ENCODE measurements around the gene TMEM87A. TPM values are rescaled to one million over a fixed set of nuclear protein-coding genes. Genes with fewer than 3 reads are reported as not detected.
"Not testable (repeated sequence)": the region's sequence is repeated elsewhere in the genome, so short reads cannot be mapped to it uniquely, and the experiment has no call there.

Gene TMEM87A
- total RNA-seq, 1 donor from 2014 or later, result 67.4 TPM

DNA sequence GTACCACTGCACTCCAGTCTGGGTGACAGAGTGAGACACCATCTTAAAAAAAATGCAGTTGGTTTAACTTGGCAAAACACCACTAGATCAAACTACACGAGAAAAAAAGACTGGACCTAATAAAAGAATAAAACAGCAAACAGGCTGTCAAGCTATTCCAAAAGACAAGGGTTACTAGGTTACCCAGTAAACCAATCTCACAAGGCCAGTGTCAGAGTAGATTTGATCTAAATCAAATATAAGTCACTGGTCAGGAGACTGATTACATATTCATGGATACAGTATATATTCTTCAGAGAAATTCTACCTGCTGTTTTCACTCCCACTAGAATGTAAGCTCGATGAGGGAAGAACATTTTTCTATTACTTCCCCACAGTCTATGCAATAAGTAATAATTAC, 2.7 kb downstream of the TMEM87A start:
- DNase-seq, result no peak

DNA sequence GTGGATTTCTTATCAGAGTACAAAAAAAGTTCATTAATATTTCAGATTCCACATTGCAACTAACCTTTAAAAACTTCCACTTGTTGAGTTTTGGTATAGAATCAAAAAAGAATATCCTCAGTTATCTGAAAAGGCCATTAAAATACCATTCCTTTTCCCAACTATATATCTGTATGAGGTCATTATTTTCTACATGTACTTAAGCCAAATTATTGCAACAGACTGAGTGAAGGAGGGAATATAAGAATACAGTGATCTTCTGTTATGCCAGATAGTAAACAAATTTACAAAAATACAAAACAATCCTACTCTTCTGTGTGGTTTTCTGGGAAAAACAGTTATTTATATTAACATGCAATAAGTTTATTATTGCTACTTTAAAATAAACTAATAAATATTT, 5.9 kb downstream of the TMEM87A start:
- no peak for DNase-seq

- no peak for DNase-seq
Observed at GRCh38 chr15:42264795-42265194, 8.4 kb downstream of the TMEM87A start.

DNA sequence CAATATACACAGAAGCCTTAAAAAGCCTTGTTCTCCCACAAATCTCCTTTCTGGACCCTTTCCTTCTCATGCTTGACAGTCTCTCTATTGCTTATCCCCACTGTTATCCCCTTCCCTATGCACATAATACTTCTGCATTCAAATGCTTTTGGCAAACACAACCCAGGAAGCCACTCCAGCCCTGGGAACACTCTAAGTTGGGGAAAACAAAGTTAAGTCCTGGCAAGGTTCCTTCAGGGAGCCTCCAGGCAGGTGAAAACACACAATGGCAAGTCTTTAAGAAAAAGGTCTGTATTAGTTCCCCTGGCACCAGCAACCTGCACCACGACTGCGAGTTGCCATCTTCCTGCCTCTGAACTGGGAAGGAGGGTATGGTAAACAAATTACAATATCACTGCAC, 19.9 kb downstream of the TMEM87A start:
- no peak for DNase-seq

DNA sequence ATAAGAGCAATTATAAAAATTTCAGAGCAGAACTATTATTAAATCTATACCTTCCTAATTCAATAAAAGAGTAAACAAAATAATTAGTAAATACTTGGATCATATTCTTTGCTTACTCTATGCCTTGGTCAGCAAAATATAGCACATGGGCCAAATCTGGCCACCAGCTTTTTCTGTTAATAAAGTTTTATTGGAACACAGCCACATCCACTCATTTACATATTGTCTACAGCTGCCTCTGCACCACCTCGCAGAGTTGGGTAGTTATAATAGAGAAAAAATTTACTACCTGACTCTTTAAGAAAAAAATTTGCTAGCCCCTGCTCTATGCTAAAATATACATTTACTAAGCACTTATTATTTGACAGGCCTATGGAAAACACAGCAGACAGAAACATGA, 32.4 kb downstream of the TMEM87A start:
- DNase-seq, result no peak

- no peak for DNase-seq
Observed at GRCh38 chr15:42239528-42240182, 33.6 kb downstream of the TMEM87A start.

DNA sequence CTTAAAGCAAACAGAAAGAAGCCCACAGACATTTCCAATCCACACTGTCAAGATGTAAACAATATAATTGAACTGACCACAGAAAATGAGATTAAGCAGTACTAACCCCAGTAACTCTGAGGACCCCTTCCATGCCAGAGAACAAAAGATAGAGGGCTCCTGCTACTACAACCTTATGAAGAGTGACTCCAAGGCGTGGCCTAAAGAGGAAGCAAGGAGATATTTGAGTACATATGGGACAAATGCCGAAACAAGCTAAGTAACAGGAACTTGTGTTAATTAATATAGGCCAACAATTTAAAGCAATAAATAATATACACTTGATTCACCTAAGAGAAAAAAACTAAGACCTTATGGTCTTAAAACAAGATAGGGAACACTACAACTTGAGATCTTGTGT, 40.1 kb downstream of the TMEM87A start:
- DNase-seq, result no peak

DNA sequence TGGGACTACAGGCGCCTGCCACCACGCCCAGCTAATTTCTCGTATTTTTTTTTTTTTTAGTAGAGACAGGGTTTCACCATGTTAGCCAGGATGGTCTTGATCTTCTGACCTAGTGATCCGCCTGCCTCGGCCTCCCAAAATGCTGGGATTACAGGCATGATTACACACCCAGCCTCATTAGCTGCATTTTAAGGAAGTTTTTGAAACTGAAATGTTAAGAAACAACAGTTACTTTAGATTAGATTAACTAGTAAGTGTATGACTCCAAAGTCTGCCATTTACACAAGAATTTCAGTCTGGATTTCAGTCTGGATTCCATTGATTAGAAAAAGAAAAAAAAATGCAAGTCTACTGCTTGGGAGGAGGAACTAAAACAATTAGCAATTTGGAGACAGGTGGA, 40.6 kb downstream of the TMEM87A start:
- no peak for DNase-seq

DNA sequence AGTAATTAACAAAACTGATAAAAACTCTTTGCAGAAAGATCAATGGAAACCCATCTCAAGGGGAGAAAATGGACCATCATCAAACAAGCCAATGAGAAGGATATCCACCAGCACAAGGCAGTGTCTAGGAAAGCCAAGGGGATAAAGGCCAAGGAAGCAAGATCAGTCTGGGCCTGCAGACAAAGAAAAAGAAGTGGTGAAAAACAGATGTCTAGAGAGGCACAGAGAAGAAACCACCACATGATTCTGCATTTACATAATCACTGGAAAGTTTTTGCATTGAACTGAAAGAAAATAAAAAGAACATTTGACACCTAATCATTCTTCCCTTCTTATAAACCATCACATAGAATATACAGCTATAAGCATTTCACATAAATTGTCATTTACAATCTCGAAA, 42.1 kb downstream of the TMEM87A start:
- no peak for DNase-seq

DNA sequence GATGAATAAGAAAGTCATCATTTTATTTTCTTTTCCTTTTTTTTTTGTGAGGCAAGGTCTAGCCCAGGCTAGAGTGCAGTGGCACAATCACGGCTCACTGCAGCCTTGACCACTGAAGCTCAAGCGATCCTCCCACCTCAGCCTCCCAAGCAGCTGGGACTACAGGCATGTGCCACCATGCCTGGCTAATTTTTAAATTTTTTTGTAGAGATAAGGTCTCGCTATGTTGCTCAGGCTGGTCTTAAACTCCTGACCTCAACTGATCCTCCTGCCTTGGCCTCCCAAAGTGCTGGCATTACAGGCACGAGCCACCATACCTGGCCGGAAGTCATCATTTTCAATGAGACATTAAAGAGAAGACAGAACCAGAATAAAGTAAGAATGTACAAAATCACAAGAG, 44.3 kb downstream of the TMEM87A start:
- DNase-seq, result not testable (repeated sequence)

- no peak for DNase-seq
Observed at GRCh38 chr15:42228036-42228435, 45.2 kb downstream of the TMEM87A start.

- DNase-seq, result no peak
Observed at GRCh38 chr15:42226648-42227047, 46.6 kb downstream of the TMEM87A start.

DNA sequence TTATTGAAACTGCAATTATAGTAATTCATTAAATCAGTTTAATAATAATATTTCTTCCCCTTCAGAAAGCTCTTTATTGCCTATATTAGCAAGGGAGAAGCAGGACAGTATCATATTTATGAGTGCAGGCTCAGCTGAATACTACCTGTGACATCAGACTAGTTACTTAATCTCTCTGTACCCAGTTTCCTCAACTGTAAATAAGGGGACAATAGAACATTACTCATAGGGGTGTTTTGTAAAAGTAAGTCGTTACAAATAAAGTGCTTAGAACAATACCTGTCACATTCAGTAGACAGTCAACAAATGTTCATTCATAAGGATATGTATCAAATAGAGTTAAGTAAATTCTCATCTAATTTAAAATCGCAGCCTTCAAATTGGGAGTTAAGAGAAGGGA, 53.0 kb downstream of the TMEM87A start:
- no peak for DNase-seq

- no peak for DNase-seq
Observed at GRCh38 chr15:42218953-42219592, 54.2 kb downstream of the TMEM87A start.

DNA sequence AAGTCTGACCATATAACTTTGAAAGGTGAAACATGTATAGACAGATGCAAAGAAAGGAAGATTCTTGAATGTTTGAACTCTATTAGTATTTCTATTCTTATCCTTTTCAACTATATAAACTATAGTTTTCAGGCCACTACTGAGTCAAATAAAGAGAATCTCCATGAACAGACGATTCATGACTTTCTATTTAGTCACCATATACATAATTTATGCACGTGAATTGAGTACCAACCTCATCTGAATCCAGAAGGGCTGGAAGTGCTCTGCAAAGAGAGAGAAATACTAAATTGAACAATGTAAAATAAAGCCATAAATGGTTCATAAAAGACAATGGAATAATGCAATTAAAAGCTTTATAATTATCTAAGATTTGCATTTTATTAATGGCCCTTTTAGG, 55.7 kb downstream of the TMEM87A start:
- DNase-seq, result no peak

DNA sequence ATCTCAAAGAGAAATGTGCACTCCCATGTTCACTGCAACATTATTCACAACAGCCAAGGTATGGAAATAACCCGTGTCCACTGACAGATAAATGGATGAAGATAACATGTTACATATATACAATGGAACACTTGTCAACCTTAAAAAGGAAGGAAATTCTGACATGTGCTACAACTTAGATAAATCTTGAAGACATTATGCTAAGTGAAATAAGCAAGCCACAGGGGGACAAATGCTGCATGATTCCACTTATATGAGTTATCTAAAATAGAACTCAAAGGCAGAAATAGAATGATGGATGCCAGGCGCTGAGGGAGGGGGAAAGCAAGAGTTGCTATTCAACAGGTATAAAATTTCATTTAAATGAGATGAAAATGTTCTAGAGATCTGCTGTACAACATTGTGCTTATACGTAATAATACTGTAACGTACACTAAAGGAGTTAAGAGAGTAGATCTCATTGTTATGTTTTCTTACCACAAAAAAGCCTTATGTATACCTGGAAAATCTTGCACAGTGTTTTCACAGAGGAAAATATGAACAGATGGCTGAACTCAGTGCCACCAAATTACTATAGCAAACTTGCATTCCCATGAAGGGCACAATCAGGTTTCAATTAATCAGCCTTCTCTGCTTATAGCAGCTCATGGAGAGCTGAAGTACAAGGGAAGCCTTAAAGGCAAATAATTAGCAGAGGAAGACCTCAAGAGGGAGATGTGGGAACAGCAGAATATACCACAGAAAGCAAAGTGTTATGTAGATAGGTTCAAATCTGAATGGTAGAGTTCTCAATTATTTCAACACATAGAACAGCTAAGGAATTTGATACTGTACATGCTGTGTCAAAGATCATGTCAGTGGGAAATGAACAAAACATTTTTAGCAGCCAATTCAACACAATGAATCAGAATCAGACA, 57.1 kb downstream of the TMEM87A start:
- DNase-seq, result no peak

DNA sequence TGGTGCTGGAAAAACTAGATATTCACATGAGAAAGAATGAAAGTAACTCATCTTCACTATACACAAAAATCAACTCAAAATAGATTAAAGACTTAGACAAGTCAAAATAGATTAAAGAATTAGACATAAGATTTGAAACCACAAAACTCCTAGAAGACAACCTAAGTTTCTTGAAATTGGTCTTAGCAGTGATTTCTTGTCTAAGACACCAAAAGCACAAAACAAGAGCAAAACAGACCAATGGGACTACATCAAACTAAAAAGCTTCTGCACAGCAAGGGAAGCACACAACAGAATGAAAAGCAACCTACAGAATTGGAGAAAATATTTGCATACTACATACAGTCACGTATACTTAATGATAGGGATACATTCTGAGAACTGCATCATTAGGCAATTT, 58.6 kb downstream of the TMEM87A start:
- no peak for DNase-seq

DNA sequence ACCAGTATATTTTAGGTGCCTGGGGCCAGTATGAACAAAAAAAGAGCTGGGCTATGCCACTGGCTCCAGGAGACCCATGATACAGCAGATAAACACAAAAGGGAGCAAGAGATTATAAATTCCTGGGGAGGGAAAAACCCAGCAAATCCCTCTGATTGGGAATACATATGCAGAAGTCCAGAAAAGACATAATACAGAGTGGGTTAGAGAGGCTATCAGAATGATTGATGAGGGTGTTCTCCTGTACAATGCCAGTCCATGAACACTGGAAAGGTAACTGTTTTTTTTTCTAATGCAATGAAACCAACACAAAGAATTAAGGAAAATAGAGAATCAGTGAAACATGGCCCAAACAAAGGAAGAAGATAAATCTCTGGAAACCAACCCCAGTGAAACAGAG, 59.7 kb downstream of the TMEM87A start:
- DNase-seq, result no peak

- no peak for DNase-seq
Observed at GRCh38 chr15:42210696-42211095, 62.5 kb downstream of the TMEM87A start.

DNA sequence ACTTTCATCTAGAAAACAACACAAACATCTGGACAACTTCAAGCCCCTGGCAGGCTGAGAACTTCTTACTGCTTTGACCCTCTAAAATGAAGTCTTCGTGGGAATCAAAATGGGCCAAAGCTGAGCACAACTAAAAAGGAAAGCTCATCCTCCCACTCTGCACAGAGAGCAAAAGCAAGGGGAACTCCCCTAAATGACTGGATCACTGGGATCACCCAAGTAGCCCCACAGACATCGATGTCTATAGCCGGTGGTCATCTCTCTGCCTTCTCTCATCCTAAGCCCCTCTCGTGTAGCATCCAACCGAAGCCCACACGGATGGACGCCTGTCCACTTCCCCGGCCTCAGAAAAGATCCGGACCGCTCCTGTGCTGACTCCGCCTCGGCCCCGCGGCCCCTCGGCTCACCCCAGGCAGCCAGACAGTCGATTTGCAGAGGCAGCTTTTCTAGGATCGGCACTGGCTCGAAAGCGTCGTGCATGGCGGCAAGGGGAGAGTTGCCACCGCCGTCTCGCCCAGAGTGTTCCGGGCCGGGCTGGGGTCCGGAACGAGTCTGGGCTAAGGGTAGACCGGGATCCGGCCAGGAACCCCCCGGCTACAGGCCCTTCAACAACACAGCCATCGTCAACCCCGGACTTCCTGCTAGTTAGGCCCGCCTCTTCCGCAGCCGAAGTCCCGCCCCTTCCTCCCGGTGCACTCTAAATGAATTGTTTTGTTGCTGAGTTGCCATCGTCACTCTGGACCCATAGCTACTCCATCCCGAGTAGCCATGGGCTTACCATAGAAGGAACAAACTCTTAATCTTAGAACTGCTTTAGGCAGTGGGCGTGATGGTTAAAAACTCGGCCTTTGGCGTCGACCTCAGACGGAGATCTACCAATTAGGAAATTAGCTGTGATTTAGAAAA, 65.3 kb downstream of the TMEM87A start, which contains the start of gene VPS39:
VPS39 (minus strand) TSS at position 631 of the 906 bp plus-strand sequence; CDS start at position 480, 151 bp downstream.
- peak; percentile 81 for DNase-seq

DNA sequence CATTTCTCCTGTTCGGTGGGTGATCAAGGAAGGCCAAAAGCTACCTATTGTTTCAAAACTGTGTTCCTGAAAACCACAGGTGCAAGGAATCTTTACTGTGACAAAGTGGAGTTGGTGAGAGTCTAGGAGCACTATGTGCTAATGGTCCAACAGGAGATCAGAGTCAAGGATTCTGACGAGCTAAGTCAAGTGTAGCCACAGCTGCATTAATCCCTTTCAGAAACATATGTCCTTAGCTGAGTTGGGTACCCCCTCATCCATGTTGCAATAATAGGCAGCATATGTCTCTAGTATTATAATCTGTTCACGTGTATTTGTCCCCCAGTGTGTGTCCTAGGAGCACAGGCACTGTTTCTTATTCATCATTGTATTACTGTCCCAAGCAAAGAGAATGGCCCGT, 66.8 kb downstream of the TMEM87A start:
- no peak for DNase-seq

DNA sequence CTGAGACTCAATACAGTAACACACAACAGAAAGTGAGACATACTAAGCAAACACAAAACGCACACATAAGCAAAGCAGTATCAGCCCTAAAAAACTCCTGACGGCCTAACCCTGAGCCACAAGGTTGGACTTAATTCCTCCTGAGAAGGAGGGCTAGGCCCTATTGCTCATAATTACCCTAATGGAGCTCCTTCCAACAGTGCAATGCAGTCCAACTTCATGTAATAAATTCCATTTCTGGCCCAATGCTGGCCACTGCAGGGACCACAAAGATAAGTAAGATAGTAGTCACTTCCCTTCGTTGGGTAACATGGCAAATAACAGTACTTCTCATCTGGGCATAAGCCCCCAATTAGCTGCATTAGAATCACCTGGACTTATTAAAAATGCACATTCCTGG, 69.3 kb downstream of the TMEM87A start:
- no peak for DNase-seq

Measured in occipital lobe (tissue), 2 donors.